Osteoblast (primary cell): ENCODE measurements around the gene XYLT1. TPM values are rescaled to one million over a fixed set of nuclear protein-coding genes. Genes with fewer than 3 reads are reported as not detected.

Source experiments
- DNase-seq: peaks from one replicate; pipeline ENCODE4 v3.0.0; 2011; ENCODE audit warnings: low spot score, mixed read lengths; ENCODE audit not compliant: insufficient read length; ENCODE audit errors: missing footprints
- H2AFZ ChIP-seq: 2 replicates; pipeline ENCODE4 v1.6.0; 2011; ENCODE audit warnings: mild to moderate bottlenecking, low read length
- H3K27ac ChIP-seq: 2 replicates; pipeline ENCODE4 v1.5.1; 2011; ENCODE audit warnings: mild to moderate bottlenecking, low read depth, low read length, moderate library complexity
- H3K27me3 ChIP-seq: 2 replicates; pipeline ENCODE4 v1.6.0; 2012; ENCODE audit warnings: mild to moderate bottlenecking, control low read depth, inconsistent platforms, low read length, moderate library complexity; ENCODE audit not compliant: insufficient read depth
- H3K36me3 ChIP-seq: 2 replicates; pipeline ENCODE4 v1.5.1; 2011; ENCODE audit warnings: mild to moderate bottlenecking, low read length, control low read depth, moderate library complexity; ENCODE audit not compliant: insufficient read depth
- H3K4me1 ChIP-seq: 2 replicates; pipeline ENCODE4 v1.5.1; 2011; ENCODE audit warnings: mild to moderate bottlenecking, low read length, control low read depth, moderate library complexity; ENCODE audit not compliant: insufficient read depth
- H3K4me2 ChIP-seq: 2 replicates; pipeline ENCODE4 v1.6.0; 2011; ENCODE audit warnings: mild to moderate bottlenecking, low read length; ENCODE audit not compliant: insufficient read depth
- H3K4me3 ChIP-seq: fragments of 200-600 bp; sonication (generic); 3 replicates; pipeline ENCODE4 v1.5.1; 2012; ENCODE audit warnings: mild to moderate bottlenecking, low read length, inconsistent platforms; ENCODE audit not compliant: insufficient read depth
- H3K79me2 ChIP-seq: 2 replicates; pipeline ENCODE4 v1.6.0; 2012; ENCODE audit warnings: mild to moderate bottlenecking, low read length, control low read depth, inconsistent platforms; ENCODE audit not compliant: insufficient read depth
- H3K9me3 ChIP-seq: 2 replicates; pipeline ENCODE4 v1.5.1; 2011; ENCODE audit warnings: low read depth, low read length, control low read depth
- H4K20me1 ChIP-seq: 2 replicates; pipeline ENCODE4 v1.6.0; 2012; ENCODE audit warnings: mild to moderate bottlenecking, low read length, control low read depth; ENCODE audit not compliant: insufficient read depth
- CTCF ChIP-seq: IDR thresholded peaks from 2 replicates; pipeline ENCODE4 v1.5.1; 2011; ENCODE audit warnings: mild to moderate bottlenecking, low read depth, low read length, moderate library complexity; ENCODE audit errors: extremely low read depth
- total RNA-seq: library from RNA; depleted of rRNA; stranded (reverse); fragments of >200 nt; gene quantifications from 2 replicates; pipeline ENCODE4 v1.2.3, GENCODE V29; 2012

The XYLT1 gene
- total RNA-seq, 1 donor = 43.4 TPM

GRCh38 chr16:17269439-17269838 lies 201.3 kb downstream of the XYLT1 start:
- no peak for DNase-seq
- Histone ChIP-seq H3K9me3 (no peaks in the 10 kb centered on the region), H3K4me1 (peaks cover 11% of the 10 kb centered on the region), H3K79me2 (peaks cover 2% of the 10 kb centered on the region), H2AFZ (no peak overlapping the region), H3K27me3 (no peaks in the 10 kb centered on the region), H3K27ac (no peak overlapping the region), H4K20me1 (peaks cover 49% of the 10 kb centered on the region), H3K4me2 (no peak overlapping the region), H3K4me3 (no peak overlapping the region), H3K36me3 (no peaks in the 10 kb centered on the region)
- no peak for TF ChIP-seq CTCF

DNA sequence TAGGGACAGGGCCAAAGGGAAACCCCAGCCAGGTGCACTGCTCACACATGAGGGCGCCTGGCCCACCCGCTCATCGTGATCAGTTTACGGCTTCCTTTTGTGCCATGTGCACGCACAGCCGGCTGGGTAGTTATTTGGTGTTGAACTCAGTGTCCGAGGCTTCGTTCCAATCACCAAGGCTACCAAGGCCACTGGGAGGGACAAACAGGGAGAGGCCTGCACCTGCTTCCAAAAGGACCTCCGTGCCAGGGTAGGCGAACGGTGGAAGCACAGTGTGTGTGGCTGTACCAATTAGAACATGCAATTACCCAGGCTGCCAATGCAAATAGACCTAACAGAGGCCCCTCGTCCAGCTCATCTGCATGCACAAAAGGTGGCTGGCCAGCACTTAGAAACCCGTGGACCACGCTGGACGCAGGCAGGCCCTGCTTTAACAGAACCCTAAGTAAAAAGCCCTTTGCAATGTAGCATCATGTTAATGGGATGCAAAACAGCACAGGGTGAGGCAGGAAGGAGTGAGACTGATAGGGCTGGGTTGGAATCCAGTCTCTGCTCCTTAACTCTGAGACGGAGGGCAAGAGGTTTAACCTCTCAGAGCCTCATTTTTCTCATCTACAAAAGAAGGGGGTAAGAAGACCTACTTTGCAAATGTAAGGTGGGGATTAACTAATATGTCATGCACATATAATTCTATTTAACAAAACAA lies 204.0 kb downstream of the XYLT1 start:
- no peak for DNase-seq
- Histone ChIP-seq H2AFZ (no peak overlapping the region), H3K4me3 (no peak overlapping the region), H3K27me3 (no peaks in the 10 kb centered on the region), H3K79me2 (peaks cover 2% of the 10 kb centered on the region), H3K4me2 (no peak overlapping the region), H3K27ac (no peak overlapping the region), H3K4me1 (no peaks in the 10 kb centered on the region), H4K20me1 (peaks cover 34% of the 10 kb centered on the region), H3K36me3 (no peaks in the 10 kb centered on the region), H3K9me3 (no peaks in the 10 kb centered on the region)
- no peak for TF ChIP-seq CTCF

GRCh38 chr16:17265154-17265553 lies 205.6 kb downstream of the XYLT1 start:
- Histone ChIP-seq H3K27me3 (no peaks in the 10 kb centered on the region), H2AFZ (no peak overlapping the region), H3K4me1 (no peaks in the 10 kb centered on the region), H3K4me3 (no peak overlapping the region), H3K79me2 (no peaks in the 10 kb centered on the region), H3K9me3 (no peaks in the 10 kb centered on the region), H3K4me2 (no peak overlapping the region), H4K20me1 (peaks cover 18% of the 10 kb centered on the region), H3K36me3 (no peaks in the 10 kb centered on the region), H3K27ac (no peak overlapping the region)
- no peak for DNase-seq
- no peak for TF ChIP-seq CTCF

- Histone ChIP-seq H3K9me3 (no peaks in the 10 kb centered on the region), H3K79me2 (no peaks in the 10 kb centered on the region), H3K4me3 (no peak overlapping the region), H3K27ac (no peak overlapping the region), H4K20me1 (peaks cover 11% of the 10 kb centered on the region), H2AFZ (no peak overlapping the region), H3K4me2 (no peak overlapping the region), H3K4me1 (no peaks in the 10 kb centered on the region), H3K36me3 (no peaks in the 10 kb centered on the region), H3K27me3 (no peaks in the 10 kb centered on the region)
- DNase-seq = no peak
- TF ChIP-seq CTCF = no peak
Measured at GRCh38 chr16:17261197-17261858, 209.4 kb downstream of the XYLT1 start.
